Measurements from ENCODE around the gene MAP2K5. TPM values are rescaled to one million over a fixed set of nuclear protein-coding genes. Genes with fewer than 3 reads are reported as not detected.

MAP2K5 gene
- total RNA-seq, 1 experiment from 2014 or later: 7.4 TPM

DNA sequence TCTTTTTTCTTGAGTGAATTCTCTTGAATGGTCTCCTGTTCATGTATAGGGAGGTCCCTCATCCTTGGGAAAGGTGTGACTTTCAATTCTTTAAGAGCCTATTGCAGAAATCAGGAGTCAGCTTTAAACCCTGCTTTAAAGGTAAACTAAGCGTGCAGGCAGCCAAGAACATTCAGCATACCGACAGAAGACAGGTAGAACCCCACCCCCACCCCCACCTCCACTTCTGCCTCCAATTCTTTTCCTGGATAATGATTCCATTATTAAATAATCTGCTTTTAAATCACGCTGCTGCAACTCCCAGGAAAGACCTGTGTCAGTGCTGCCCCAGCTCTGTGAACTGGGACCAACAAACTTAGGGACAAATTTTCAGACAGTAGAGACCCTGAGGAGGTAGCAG, 233.5 kb downstream of the MAP2K5 start:
- no peak for DNase-seq (ENCODE audit: extremely low read depth, low read depth)

DNA sequence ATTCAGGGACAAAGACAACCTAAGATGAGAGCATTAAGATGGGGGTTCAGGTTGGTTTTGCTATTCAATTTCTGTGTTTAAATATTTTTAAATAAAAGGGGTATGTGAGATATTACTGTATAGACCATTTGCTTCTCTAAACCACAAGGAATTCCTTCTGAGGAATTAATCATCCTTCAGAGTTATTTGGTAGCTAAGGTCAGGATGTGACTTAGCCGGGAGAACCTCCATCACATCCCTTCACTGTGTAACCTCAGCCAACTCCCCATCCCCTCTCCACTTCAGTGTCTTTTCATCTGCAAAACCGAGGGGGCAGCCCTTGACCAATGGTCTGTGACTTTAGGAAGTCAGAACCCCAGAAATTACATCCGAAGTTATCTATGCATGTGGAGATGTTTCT, 234.1 kb downstream of the MAP2K5 start:
- no peak for DNase-seq (ENCODE audit: extremely low read depth, low read depth)

DNA sequence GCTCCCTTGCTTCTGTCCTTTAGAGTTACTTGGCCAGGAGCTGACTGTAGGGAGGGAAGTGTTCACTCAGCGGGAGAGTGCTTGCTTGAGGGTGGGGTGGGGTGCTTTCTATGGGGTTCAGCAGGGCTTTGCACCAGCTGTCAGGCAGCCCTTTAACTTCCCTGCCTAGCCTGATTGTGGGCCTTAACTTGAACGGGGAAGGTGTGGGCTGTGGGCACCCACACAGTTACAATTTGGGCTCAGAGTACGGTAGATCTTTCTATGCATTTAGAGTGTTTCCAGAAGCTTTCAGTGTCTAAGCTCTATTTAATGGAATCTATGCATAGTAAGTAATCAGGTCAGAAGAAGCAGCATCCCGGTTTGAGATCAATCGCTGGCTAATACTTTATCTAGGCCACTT, 234.6 kb downstream of the MAP2K5 start:
- no peak for DNase-seq (ENCODE audit: extremely low read depth, low read depth)

DNA sequence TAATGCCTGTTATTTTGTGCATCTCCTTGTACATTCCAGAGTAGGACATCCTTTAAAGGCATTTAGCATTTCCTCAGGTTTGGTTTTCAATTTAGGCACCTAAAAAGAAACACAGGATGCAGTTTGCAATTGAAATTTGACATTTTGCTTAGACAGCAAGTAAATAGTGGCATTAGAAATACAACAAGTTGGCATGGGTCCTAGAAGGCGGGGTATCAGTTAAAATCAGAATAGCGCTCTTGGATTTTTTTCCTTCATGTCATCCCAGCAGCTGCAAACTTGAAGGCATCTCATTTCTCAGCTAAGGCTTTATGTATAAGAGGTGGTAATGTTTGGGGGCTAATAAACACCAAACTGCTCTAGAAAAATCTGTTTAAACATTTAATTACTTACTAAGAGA, 235.3 kb downstream of the MAP2K5 start:
- DNase-seq (ENCODE audit: extremely low read depth, low read depth): no peak

DNA sequence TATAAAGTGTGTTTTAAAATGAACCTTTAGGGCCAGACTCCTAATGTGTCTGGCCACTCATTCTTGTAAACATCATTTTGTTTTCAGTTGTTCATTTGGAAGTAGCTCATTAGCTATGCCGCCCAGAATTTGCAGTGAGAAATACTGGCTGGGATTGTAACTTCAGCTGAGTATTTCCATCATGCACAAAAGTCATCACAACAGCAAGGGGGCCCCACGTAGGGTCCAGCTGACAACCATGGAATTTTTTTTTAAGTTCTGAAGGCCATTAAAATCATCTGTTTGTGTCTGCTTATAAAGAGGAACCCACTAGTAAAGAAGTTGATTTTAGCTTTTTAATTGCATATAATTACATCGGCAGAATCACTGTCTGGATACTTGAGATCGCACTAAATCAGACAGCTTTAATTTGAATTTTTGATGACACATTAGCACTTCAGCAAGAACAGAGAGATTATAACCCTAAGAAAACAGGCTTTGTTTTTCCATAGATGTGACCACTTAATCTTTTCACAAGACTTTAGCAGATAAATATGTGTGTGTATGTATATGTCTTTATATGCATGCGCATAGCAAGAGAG, 236.6 kb downstream of the MAP2K5 start:
- no peak for DNase-seq (ENCODE audit: extremely low read depth, low read depth)

DNA sequence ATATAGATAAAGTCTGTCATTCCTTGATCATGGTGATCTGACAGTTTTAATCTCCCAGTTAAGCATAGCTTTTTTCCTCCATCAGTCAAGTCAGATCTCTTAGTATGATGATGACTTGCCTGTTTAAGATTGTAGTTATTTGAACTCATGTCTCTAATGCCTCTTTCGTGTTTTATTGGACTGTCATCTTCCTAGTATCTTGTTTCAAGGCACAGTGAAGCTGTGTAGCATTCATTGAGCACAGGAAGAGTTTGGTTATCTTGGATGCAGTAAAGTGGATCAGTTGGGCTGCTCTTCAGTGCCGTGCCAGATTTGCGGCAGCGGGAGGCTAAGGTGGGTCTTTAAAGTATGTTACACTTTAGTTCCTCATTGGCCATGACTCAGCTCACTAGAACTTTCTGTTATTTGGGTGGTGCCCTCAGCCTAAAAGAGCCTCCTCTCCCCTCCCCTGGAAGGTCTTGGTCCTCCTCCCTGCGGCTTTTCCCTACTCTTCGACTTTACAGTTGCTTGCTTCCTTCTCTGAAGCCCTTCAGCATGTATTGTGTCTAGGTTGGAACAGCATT, 237.1 kb downstream of the MAP2K5 start:
- no peak for DNase-seq (ENCODE audit: extremely low read depth, low read depth)

DNA sequence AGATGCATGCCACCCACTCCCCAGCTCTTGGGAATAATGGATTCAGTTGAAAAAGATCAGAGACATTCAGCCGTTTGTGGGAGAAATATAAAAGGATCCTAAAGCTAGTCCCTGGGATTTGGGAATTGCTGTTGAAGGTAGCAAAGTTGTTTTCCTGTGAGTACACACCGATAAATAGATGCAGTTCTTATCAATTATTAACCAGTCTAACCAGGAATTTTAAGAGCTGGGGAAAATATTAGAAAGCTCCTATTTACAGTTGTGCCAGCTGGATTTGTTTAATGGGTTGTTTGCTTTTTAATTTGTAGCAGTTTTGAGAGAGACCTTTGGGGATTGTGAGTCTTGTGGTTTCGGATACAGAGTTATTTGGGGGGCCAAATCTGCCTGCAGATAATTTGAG, 238.6 kb downstream of the MAP2K5 start:
- DNase-seq (ENCODE audit: extremely low read depth, low read depth): no peak

DNA sequence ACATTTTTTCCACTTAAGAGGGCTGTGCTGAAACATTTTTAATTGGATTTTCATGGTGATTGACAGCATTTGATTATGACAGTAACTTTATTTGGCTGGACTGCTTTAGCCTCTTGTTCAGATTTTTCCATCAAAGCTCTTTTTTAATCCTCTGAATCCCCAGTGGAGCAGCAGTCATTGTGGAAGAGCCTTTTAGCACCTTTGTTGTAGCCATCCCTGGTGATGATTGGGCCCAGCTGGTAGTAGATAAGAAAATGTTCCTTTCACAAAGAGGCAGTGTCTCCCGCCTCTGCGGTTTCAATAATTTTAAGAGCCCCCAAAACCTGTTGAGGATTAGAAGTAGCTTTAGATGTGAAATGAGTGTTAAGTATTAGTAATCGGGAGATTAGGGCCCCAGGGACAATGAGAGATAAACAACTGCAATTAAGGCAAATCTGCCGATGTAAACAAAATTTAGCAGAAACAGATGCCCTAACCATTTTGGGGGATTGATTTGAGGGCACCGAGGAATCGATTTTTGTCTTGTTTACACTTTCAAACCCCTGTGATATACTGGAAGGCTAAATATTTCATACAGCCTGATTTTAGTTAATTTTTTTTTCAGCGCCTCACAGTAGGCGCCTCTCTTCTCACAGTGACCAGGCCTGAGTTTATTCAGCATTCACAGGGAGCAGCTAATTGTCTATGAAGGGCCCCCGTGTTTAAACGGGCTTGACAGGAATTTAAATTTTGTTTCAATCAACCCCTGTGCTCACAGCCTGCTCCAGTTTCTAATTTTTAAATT, 239.6 kb downstream of the MAP2K5 start:
- DNase-seq (ENCODE audit: extremely low read depth, low read depth): no peak

DNA sequence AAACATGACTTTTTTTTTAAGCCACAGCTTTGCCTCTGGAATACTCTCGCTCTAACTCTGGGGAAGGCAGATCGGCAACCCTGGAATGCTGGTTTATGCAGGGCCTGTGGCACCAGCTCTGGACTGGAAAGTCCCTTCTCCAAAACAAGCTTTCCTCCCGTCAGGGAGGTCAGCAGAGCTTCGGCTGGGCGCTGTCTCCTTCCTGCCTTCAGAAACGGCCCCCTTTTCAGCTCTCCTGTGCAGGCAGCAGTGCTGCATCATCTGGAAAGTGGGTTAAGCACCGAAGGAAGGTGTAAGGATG, 240.1 kb downstream of the MAP2K5 start:
- DNase-seq (ENCODE audit: extremely low read depth, low read depth): no peak

DNA sequence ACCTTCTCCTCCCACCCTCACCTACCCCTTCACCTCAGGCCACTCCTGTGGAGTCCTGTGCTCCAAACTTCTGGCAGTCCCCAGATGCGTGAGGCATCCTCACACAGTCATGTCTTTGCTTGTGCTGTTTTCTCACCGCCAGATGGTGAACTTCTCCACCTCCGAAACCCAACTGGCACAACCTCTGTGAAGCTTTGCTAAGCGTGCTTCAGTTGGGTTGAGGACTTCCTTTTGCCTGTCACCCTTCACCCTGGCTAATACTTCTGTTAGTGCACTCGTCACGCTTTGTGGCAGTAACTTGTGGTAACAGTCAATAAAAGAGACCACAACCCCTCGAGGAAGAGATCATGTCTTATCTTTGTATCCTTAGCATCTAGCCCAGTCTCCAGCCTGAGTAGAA, 240.8 kb downstream of the MAP2K5 start:
- DNase-seq (ENCODE audit: extremely low read depth, low read depth): no peak

DNA sequence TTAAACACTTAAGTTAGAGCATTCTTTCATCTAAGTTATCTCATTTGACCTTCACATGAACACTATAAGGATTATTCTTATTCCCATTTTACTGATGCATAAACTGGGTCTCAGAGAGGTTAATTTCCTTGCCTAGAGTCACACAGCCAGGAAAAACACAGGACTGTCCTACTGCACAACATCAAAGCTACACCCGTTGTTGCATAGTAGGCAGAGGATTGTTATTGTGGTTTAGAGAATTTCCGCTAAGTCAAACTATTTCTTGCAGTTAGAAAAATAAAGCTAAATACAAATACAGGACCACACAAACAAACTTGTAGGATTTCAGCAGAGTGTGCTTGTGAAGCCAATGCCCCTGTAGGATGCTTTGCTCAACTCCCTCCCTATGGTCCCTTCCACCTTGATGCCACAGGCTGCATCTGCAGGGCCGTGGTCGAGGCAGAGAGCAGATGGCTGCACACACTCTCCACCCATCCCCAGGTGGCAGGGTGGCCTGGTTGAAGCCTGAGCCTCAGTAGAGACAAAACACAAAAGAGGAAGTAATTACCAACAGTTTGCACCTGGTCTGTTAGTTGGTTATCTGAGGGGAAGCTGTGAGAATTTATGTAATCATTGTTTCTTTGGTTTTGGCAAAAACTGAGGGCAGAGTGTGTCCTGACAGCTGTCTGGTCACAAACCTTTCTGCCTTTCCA, 241.7 kb downstream of the MAP2K5 start:
- DNase-seq (ENCODE audit: extremely low read depth, low read depth): no peak

DNA sequence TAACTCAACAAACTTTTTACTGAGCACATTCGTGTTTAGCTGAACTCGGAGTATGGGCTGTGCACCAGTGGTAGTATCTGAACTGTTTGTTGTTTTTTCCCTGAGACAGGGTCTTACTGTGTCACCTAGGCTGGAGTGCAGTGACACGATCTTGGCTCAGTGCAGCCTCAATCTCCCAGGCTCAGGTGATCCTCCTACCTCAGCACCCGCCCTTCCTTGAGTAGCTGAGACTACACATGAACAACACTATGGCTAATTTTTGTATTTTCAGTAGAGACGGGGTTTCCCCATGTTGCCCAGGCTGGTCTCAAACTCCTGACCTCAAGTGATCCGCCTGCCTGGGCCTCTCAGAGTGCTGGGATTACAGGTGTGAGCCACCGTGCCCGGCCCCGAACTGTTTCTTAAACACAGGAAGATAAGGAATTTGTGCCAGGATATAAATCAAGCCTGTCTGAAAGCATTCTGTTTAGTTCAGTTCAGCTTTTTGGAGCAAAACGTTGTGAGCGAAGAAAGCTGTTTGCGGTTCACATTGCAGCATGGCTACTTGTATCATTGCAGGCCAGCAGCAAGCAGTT, 242.4 kb downstream of the MAP2K5 start:
- DNase-seq (ENCODE audit: extremely low read depth, low read depth): no peak

DNA sequence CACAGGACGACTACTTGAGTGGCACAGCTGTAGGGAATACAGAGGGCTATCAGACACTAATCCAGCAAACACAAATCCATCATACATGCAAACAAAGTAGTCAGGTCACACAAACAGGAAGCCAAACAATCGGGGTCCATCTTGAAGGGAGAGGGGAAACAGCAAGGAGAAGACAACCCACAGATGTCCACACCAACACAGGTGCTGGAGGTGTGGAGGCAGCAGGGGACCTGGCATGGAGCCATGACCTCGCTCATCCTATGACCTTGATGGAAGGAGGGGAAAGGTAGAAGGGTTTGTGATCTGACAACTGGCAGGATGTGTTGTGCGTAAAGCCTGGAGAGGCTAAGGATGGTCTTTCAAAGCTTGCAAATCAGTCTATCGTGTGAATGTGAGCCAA, 242.9 kb downstream of the MAP2K5 start:
- no peak for DNase-seq (ENCODE audit: extremely low read depth, low read depth)

DNA sequence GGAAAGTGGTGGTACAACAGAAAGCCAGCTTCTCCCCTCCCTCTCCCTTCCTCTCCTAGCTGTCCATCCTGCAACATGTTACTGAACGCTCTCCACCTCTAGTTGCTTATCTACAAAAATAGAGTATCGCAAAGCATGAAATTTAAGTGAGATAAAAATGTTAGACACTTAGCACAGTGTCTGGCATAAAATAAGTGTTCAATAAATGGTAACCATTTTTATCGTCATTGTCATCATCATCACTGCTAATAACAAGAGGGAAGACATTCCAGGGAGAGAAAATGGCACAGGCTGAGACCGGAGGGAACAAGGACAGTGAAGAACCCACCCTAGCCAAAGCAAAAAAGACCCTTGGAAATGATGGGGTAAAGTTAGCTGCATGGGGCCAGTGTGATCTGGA, 244.1 kb downstream of the MAP2K5 start:
- DNase-seq (ENCODE audit: extremely low read depth, low read depth): no peak

DNA sequence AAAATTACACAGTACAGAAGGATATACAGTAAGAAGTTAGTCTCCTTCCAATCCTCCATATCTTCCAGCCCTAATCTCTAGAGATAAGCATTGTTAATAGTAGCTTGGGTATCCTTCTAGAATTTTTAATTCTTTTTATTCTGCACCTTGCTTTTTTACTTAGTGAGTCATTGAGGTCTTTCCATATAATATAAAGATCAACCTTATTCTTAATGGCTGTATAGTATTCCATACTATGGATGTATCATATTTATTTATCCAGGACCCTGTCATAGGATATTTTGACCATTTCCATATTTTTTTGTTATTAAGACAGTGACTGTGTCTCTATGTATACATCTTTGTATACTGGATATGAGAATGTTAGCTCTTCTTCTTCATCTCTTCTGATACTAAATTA, 246.5 kb downstream of the MAP2K5 start:
- DNase-seq (ENCODE audit: extremely low read depth, low read depth): no peak

DNA sequence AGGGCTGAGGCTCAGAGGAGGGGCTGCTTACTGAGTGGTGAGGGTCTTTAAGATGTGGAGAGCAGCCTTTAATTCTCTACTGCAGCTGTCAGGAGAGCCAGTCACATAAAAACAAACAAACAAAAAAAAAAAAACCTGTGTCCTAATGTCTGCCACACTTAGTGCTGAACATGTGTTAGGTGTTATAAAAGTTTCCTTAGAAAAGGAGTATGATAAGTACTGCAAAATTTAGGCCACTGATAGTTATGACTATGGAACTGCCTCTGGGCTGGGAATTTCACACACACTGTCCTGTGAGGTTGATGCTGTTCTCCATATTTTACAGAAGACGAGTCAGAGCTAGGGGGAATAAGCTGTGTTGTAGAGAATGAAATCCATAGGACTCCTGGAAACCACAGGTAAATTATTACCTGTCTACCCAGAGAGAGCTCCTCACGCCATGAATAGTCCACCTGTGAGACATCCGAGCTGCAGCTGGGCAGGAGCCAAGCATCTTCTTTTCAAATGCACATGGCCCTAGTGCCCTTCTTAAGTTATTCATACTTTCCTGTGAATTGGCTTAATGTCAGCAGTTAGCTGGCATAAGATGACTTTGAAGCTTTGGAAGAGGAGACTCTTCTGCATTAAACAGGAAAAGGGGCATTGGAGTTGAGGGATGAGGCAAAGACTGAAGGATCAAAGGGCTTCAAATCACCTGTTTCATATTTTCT, 248.3 kb downstream of the MAP2K5 start:
- no peak for DNase-seq (ENCODE audit: extremely low read depth, low read depth)

DNA sequence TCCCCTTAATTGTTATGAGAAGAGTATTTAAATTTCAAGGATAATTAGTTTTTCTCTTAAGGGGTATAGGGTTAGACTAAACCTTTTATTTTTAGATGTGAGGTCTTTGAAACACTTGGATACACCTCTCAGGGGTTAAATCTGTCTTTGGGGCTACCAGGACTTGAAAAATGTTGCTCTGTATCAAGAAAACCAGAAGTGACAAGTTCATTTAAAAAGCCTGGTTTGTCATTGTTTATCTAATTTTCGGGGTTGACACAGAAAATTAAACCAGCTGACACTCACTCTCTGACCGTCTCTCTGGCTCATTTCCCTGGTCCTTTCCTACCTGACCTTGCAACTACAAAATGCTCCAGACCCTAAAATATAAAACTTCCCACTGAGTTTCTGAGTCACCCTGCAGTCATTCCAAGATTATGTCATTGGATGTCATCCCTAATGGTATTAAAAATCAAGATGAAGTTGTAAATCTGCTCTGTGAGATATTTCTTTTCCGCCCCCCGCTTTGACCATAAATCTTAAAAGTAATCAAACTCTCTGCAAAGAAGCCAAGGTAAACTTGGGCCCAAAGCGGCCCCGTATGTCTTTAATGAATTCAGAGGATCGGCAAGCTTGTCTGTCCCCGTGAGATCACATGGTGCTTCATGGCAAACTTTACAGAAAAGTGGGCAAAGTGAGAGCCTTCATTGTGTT, 249.9 kb downstream of the MAP2K5 start:
- no peak for DNase-seq (ENCODE audit: extremely low read depth, low read depth)

DNA sequence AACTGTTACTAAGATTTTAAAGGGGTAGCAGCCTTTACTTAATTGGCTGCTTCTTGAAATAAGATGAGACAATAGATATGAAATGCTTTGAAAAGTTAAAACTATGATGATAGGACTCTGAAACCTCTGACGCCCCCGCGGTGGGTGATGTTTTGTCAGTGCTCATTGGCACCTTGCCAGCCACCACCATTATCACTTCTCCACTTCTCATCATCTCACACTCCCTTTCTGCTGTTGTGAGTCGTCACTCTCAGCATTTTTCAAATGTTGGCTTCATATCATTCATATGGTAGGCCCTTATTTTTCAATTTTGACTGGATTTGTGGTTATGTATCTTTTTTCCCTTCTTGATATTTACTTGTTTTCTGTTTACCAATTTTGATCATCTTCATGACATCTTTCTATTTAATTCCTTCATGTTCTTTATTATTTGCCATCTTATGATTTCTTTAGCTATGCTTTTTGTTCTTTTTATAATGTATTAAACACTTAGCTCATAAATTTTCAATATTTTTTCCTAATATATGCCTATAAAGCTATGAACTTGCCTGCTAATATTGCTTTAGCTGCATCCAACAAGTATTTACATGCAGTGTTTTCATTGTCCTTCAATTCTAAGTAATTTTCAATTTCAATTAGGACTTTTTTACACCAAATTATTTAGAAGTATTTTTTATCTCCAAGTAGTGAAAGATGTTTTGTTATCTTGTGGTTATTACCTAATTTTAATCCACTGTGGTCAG, 252.5 kb downstream of the MAP2K5 start:
- DNase-seq (ENCODE audit: extremely low read depth, low read depth): no peak

Measured in NCI-H460 (cell line).